H9 (cell line): ENCODE results near the gene GDPD4. TPM values are rescaled to one million over a fixed set of nuclear protein-coding genes. Genes with fewer than 3 reads are reported as not detected.

Source experiments
- DNase-seq: peaks from one replicate; pipeline ENCODE4 v3.0.0-alpha.2; 2017
- H2AFZ ChIP-seq: one replicate; pipeline ENCODE4 v1.6.1; 2013; ENCODE audit warnings: mild to moderate bottlenecking, low read length, control low read depth, moderate library complexity
- H2AK5ac ChIP-seq: 2 replicates; pipeline ENCODE4 v1.6.1; 2013; ENCODE audit warnings: low read length, control low read depth, mixed read lengths; ENCODE audit not compliant: insufficient read length
- H2BK120ac ChIP-seq: one replicate; pipeline ENCODE4 v1.6.1; 2013; ENCODE audit warnings: low read depth, mild to moderate bottlenecking, low read length, control low read depth, inconsistent platforms; ENCODE audit not compliant: poor library complexity, severe bottlenecking
- H2BK12ac ChIP-seq: 2 replicates; pipeline ENCODE4 v1.6.1; 2013; ENCODE audit warnings: low read length, control low read depth, mixed read lengths, low read depth; ENCODE audit not compliant: insufficient read length
- H2BK15ac ChIP-seq: 2 replicates; pipeline ENCODE4 v1.6.1; 2013; ENCODE audit warnings: low read depth, low read length, control low read depth
- H2BK20ac ChIP-seq: one replicate; pipeline ENCODE4 v1.6.1; 2013; ENCODE audit warnings: low read depth, mild to moderate bottlenecking, low read length, control low read depth, inconsistent platforms; ENCODE audit not compliant: poor library complexity, severe bottlenecking
- H2BK5ac ChIP-seq: 2 replicates; pipeline ENCODE4 v1.6.1; 2013; ENCODE audit warnings: low read length, control low read depth, mixed read lengths; ENCODE audit not compliant: insufficient read length
- H3K14ac ChIP-seq: 2 replicates; pipeline ENCODE4 v1.6.1; 2013; ENCODE audit warnings: low read length, control low read depth; ENCODE audit not compliant: insufficient read depth
- H3K18ac ChIP-seq: 2 replicates; pipeline ENCODE4 v1.6.1; 2013; ENCODE audit warnings: low read depth, mild to moderate bottlenecking, mixed read lengths, low read length, control low read depth; ENCODE audit not compliant: insufficient read length
- H3K23ac ChIP-seq: 2 replicates; pipeline ENCODE4 v1.6.1; 2013; ENCODE audit warnings: low read length, control low read depth, mixed read lengths, low read depth; ENCODE audit not compliant: insufficient read length
- H3K23me2 ChIP-seq: 2 replicates; pipeline ENCODE4 v1.6.1; 2013; ENCODE audit warnings: low read depth, mild to moderate bottlenecking, mixed read lengths, low read length, control low read depth; ENCODE audit not compliant: insufficient read length, poor library complexity, severe bottlenecking
- H3K27ac ChIP-seq: 2 replicates; pipeline ENCODE4 v1.5.1; 2013; ENCODE audit warnings: low read length, control low read depth, mixed read lengths, low read depth; ENCODE audit not compliant: insufficient read length
- H3K27me3 ChIP-seq: 2 replicates; pipeline ENCODE4 v1.6.1; 2013; ENCODE audit warnings: low read length, control low read depth, inconsistent platforms; ENCODE audit not compliant: insufficient read depth
- H3K4ac ChIP-seq: 2 replicates; pipeline ENCODE4 v1.6.1; 2013; ENCODE audit warnings: low read depth, mild to moderate bottlenecking, control low read depth, inconsistent platforms, low read length, moderate library complexity
- H3K4me1 ChIP-seq: 2 replicates; pipeline ENCODE4 v1.6.1; 2013; ENCODE audit warnings: low read length, control low read depth, inconsistent platforms; ENCODE audit not compliant: insufficient read depth
- H3K4me2 ChIP-seq: 2 replicates; pipeline ENCODE4 v1.6.1; 2013; ENCODE audit warnings: low read length, control low read depth, mixed read lengths; ENCODE audit not compliant: insufficient read length, insufficient read depth
- H3K56ac ChIP-seq: 2 replicates; pipeline ENCODE4 v1.6.1; 2013; ENCODE audit warnings: low read depth, mild to moderate bottlenecking, mixed read lengths, low read length, control low read depth; ENCODE audit not compliant: insufficient read length
- H3K79me1 ChIP-seq: 2 replicates; pipeline ENCODE4 v1.6.1; 2013; ENCODE audit warnings: low read depth, mild to moderate bottlenecking, moderate library complexity, low read length, control low read depth, inconsistent platforms; ENCODE audit not compliant: insufficient read depth, poor library complexity, severe bottlenecking
- H3K79me2 ChIP-seq: 2 replicates; pipeline ENCODE4 v1.6.1; 2013; ENCODE audit warnings: low read length, control low read depth, inconsistent platforms; ENCODE audit not compliant: insufficient read depth
- H3K9ac ChIP-seq: 2 replicates; pipeline ENCODE4 v1.6.1; 2013; ENCODE audit warnings: low read length, control low read depth, mixed read lengths; ENCODE audit not compliant: insufficient read length; ENCODE audit errors: extremely low read depth
- H3K9me3 ChIP-seq: one replicate; pipeline ENCODE4 v1.6.1; 2013; ENCODE audit warnings: low read depth, low read length, inconsistent platforms; ENCODE audit not compliant: control insufficient read depth
- H3T11ph ChIP-seq: one replicate; pipeline ENCODE4 v1.6.1; 2013; ENCODE audit warnings: mild to moderate bottlenecking, low read length, control low read depth, inconsistent platforms
- H4K20me1 ChIP-seq: one replicate; pipeline ENCODE4 v1.6.1; 2013; ENCODE audit not compliant: control insufficient read depth, insufficient read length, insufficient read depth
- H4K5ac ChIP-seq: 2 replicates; pipeline ENCODE4 v1.6.1; 2013; ENCODE audit warnings: low read depth, mild to moderate bottlenecking, mixed read lengths, low read length, control low read depth; ENCODE audit not compliant: insufficient read length
- H4K8ac ChIP-seq: replicated peaks from 2 replicates; pipeline ENCODE4 v1.6.1; 2013; ENCODE audit warnings: low read length, control low read depth, mixed read lengths, low read depth; ENCODE audit not compliant: insufficient read length
- H4K91ac ChIP-seq: 2 replicates; pipeline ENCODE4 v1.6.1; 2013; ENCODE audit warnings: low read depth, mild to moderate bottlenecking, moderate library complexity, mixed read lengths, low read length, control low read depth; ENCODE audit not compliant: insufficient read length
- H3K27ac Mint-ChIP-seq, 3 experiments: 2 replicates in 2 of 3; 3 replicates in 1 of 3; pipeline ENCODE4 v1.8.0; 2020 to 2021; ENCODE audit warnings: mixed read lengths in 3 of 3, mild to moderate bottlenecking in 1 of 3, moderate library complexity in 1 of 3
- H3K27me3 Mint-ChIP-seq: 2 replicates; pipeline ENCODE4 v1.8.0; 2021; ENCODE audit warnings: low read depth, mild to moderate bottlenecking, moderate library complexity, mixed read lengths
- H3K36me3 Mint-ChIP-seq, 3 experiments: 2 replicates in 2 of 3; 3 replicates in 1 of 3; pipeline ENCODE4 v1.8.0; 2020 to 2021; ENCODE audit warnings: low read depth in 3 of 3, mixed read lengths in 3 of 3; ENCODE audit not compliant: insufficient read depth in 1 of 3
- H3K4me1 Mint-ChIP-seq, 2 experiments: 2 replicates each; pipeline ENCODE4 v1.8.0; 2020; ENCODE audit warnings: mixed read lengths in 2 of 2
- H3K4me3 Mint-ChIP-seq, 2 experiments: 2 replicates in 1 of 2; 3 replicates in 1 of 2; pipeline ENCODE4 v1.8.0; 2020 to 2021; ENCODE audit warnings: mild to moderate bottlenecking in 2 of 2, mixed read lengths in 2 of 2, moderate library complexity in 1 of 2
- H3K9me3 Mint-ChIP-seq, 2 experiments: 2 replicates in 1 of 2; 3 replicates in 1 of 2; pipeline ENCODE4 v1.8.0; 2020; ENCODE audit warnings: mild to moderate bottlenecking in 2 of 2, mixed read lengths in 2 of 2, moderate library complexity in 1 of 2
- WGBS: extraction: QIAGEN DNeasy Blood & Tissue Kit; methylation state at CpG from one replicate; pipeline ENCODE4 v1.1.7; 2013; ENCODE audit warnings: missing lambda C conversion rate, low lambda C conversion rate, mixed read lengths; ENCODE audit not compliant: insufficient read length; ENCODE audit errors: extremely low coverage; 5-methylcytosine and 5-hydroxymethylcytosine counted together
- total RNA-seq: library from RNA; stranded (reverse); gene quantifications from 2 replicates; pipeline ENCODE4 v1.2.1, GENCODE V29; 2021
- TF ChIP-seq, protein P1 (sequence below): fragments of 200-600 bp; sonication (generic); conservative IDR thresholded peaks from 3 replicates; pipeline ENCODE4 v1.8.0; 2021; ENCODE audit warnings: antibody characterized with exemption, mild to moderate bottlenecking

GDPD4 gene
- total RNA-seq, 1 experiment from 2014 or later = not detected

DNA sequence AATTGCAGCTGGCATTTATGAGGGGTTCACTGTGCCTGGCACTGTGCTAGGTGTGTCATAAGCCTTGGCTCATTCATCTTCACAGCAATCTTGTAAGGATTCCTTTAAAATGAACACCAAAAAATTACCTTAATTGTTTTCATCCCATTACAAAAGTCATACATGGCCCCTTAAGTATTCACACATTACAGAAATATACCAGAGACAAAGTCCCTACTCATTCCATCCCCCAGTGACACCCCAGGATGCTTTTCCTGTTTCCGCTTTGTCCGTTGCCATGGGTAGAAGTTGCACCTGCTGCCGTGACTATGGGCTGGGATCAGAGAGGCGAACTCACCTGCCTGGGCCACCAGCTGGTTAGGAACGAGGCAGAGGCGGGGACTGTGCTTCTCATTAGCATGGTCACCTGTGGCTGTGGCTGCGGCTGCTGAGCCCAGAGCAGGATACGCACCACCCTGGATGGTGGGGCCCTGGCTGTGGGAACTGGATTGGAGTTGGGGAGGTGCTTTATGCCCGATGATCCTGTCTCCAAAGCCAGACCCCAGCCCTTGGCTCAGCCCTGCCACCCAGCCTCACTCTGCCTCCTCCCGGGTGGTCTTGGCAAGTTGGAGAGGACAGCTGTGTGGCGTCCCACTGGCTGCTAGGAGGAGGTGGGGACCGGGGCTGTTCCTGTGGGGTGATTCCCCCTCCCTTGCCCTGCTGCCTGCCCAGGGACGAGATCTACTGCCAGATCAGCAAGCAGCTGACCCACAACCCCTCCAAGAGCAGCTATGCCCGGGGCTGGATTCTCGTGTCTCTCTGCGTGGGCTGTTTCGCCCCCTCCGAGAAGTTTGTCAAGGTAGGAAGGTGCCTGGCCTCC is 112.6 kb downstream of the GDPD4 start:
- TF ChIP-seq, protein P1, sequence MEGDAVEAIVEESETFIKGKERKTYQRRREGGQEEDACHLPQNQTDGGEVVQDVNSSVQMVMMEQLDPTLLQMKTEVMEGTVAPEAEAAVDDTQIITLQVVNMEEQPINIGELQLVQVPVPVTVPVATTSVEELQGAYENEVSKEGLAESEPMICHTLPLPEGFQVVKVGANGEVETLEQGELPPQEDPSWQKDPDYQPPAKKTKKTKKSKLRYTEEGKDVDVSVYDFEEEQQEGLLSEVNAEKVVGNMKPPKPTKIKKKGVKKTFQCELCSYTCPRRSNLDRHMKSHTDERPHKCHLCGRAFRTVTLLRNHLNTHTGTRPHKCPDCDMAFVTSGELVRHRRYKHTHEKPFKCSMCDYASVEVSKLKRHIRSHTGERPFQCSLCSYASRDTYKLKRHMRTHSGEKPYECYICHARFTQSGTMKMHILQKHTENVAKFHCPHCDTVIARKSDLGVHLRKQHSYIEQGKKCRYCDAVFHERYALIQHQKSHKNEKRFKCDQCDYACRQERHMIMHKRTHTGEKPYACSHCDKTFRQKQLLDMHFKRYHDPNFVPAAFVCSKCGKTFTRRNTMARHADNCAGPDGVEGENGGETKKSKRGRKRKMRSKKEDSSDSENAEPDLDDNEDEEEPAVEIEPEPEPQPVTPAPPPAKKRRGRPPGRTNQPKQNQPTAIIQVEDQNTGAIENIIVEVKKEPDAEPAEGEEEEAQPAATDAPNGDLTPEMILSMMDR = no peak; the same call in 2 of the 3 replicates
- Histone ChIP-seq H2AFZ (no peak overlapping the region), H3K27ac (no peak overlapping the region), H3K4ac (no peak overlapping the region), H3K9ac (no peak overlapping the region), H3K4me1 (peaks cover 2% of the 10 kb centered on the region; the same call in 1 of the 2 replicates), H3T11ph (no peak overlapping the region), H4K20me1 (peaks cover 4% of the 10 kb centered on the region), H3K79me2 (no peaks in the 10 kb centered on the region), H3K23ac (no peak overlapping the region), H4K8ac (no peak overlapping the region), H3K56ac (no peak overlapping the region), H3K9me3 (no peaks in the 10 kb centered on the region), H3K27me3 (no peaks in the 10 kb centered on the region), H2BK12ac (no peak overlapping the region), H2BK15ac (no peak overlapping the region), H4K5ac (no peak overlapping the region), H2BK20ac (no peak overlapping the region), H2BK5ac (no peak overlapping the region), H3K18ac (no peak overlapping the region), H3K14ac (no peak overlapping the region), H3K23me2 (no peaks in the 10 kb centered on the region), H2AK5ac (no peak overlapping the region), H3K79me1 (no peaks in the 10 kb centered on the region), H4K91ac (no peak overlapping the region), H3K4me2 (no peak overlapping the region), H2BK120ac (no peak overlapping the region)
- no peaks in the 10 kb centered on the region for H3K27me3 Mint-ChIP-seq
- no peaks in the 10 kb centered on the region for H3K36me3 Mint-ChIP-seq
- H3K9me3 Mint-ChIP-seq = no peaks in the 10 kb centered on the region
- peak; percentile 82 for DNase-seq
- peaks cover 8 to 10% of the 10 kb centered on the region in 2 experiments for H3K4me1 Mint-ChIP-seq
- H3K4me3 Mint-ChIP-seq = no peak overlapping the region
- H3K27ac Mint-ChIP-seq = no peak overlapping the region
- no CpG with 5 or more reads among the region's 18 CpGs for WGBS
